Mammary epithelial cell (primary cell): ENCODE measurements around the gene PLXNB2.

Experiments used
- CTCF ChIP-seq, 2 donors: IDR thresholded peaks in 1 of 2; conservative IDR thresholded peaks in 1 of 2; 2 replicates each; pipeline ENCODE4 v1.5.1; 2011 to 2012; ENCODE audit warnings: inconsistent platforms in 2 of 2, low read length in 2 of 2, mild to moderate bottlenecking in 2 of 2, control low read depth in 1 of 2, low read depth in 1 of 2; ENCODE audit not compliant: insufficient read depth in 1 of 2; ENCODE audit errors: extremely low read depth in 1 of 2
- EZH2 ChIP-seq: IDR thresholded peaks from 2 replicates; pipeline ENCODE4 v1.6.1; 2012; ENCODE audit warnings: low read length, inconsistent platforms, borderline replicate concordance

GRCh38 chr22:50319503-50319951 is 12.1 kb upstream of the PLXNB2 start:
- TF ChIP-seq CTCF (conservative IDR thresholded peaks at IDR 0.05 in 1 of 2, IDR thresholded peaks at IDR 0.05 in 1 of 2; ENCODE audit: extremely low read depth in 1 of 2, insufficient read depth in 1 of 2, low read depth in 1 of 2, low read length in 2 of 2) (no peak), EZH2 (no peak)
